ENCODE measurements around the gene C17orf50.
A peak's percentile ranks its signal among the peaks of the same experiment; 100 is the strongest.

C17orf50 gene

DNA sequence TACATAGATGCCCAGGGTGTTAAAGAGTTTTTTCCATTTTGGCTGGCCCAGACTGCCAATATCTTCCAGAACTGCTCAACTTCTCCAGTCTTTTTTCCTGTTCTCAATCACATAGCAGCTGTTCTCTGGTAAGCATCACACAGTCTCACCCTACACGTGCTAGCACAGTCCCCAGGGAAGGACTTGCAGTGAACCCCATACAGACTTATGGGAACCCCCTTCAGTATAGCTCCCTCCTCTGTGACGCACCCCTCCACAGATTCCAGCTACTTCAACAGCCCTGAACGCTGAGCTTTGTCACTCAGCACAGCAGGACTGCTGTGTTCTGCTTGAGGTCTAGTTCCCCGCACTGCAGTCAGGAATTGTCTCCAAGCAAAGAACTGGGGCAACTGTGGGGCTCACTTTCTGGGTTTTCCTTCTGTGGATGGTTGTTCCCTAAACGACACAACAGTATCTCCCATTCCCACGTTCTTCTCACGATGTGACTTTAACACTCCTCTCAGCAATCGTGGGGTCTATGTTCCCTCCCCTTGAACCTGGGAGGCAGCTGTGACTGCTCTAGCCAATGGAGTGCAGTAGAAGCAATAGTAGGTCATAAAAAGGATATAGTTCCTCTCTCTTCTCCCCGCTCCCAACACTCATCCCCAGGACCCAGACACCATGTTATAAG is 31.1 kb downstream of the C17orf50 start:
- no peak for DNase-seq

DNA sequence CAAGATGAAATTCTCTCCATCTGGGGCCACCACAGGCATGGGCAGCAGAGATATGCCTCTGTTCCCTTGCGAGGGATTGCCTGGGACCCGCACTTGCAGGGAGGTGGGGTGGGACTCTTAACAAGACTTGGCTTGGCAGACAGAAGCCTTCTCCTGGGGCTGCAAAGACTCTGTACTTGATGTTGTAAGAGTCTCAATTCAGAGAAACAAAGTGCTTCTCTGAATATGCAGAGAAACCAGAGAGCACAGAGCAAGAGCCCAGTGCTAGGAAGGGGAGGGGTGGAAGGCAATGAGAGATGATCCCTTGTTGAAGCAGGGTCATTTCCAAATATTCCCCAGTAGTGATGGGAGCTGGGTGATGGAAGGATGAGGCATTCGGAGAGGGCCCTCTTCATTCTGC is 32.6 kb downstream of the C17orf50 start:
- no peak for DNase-seq

DNA sequence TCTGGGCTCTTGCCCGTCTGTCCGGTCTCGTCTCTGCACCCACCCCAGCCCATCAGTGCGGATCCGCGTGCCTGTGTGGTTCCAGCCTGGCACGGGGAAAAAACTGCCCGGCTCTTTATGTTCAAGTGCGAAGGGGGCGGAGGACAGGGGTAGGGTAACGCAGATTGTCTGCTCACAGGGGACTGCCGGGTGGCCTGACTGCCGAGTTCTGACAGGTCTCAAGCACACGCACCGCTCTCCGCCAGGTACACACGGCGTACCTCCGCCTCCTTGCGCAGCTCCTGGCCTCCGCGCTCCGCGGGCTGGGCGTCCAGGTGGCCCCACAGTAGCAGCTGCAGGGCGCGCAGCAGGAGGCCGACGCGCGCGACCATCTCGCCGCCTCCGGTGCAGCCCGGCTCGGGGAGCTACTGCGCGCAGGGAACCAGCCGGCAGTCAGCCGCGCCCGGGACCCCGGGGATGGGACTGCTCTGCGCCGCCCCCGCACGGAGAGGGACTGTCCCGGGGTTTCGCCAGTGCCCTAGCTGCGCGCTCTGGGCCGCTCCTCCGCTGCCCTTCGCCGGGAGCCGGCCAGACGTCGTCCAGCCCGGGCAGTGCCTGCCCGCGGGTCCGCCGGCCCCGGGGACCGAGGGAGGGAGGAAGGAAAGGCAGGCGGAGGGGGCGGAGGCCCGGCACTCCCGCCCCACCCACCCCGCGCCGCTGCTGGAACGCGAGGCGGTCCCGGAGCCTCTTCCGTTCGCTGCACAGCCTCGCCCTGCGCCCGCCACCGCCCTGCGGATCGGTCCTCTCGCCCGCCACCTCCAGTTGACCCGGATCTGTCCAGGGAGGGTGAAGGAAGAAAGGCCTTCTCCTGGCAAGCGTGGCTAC is 34.6 kb downstream of the C17orf50 start, which contains the start of gene MMP28:
TSS of gene MMP28 (minus strand) at position 635 of the 864 bp plus-strand sequence. CDS start at position 371, 264 bp downstream.
- no peak for DNase-seq

DNA sequence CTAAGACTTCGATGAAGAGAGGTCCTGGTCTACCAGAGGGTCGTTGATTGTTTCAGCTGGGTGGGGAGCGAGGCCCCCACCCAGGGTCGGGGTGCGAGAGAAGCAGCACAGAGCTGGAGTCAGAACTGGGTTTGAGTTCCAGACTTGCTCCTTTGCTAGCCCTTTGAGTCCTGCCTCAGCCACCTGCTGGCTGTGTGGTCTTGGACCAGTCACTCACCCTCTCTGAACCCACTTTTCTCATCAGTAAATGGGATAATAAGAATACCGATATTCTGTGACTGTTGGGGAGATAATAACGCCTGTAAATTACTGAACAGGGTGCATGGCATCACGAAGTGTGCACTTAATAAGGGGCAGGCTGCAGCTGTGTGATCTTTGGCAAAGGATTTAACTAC is 35.2 kb downstream of the C17orf50 start:
- DNase-seq = no peak

DNA sequence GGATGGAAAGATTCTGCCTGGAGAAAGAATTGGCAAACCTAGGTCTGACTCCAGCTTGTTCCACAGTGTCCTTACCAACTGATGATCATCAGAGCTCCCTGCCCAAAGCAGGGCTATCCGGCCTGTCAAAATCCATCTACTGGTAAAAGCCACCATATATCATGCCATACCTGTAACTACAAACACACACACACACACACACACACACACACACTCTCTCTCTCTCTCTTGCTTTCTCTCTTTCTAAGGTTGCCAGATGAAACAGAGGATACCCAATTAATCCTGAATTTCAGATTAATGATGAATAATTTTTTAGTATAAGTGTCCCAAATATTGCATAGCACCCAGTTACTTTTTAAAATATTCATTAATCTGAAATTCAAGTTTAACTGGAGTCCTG is 36.3 kb downstream of the C17orf50 start:
- no peak for DNase-seq

DNA sequence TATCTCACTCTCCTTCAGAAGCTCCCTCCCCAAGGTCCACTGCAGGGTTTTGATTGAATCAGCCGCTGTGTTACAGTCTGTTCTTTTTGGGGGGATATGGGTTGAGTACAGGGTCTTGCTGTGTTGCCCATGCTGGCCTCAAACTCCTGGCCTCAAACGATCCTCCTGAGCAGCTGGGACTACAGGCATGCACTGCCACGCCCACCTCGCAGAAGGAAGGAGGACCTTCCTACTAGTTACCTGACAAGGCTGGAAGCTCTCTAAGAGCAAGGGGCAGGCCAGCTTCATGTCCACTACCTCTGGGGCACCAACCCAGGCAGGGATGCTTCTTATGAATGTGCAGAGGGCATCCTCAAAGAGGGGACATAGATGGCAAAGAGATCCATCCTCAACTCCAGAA is 36.7 kb downstream of the C17orf50 start:
- no peak for DNase-seq

DNA sequence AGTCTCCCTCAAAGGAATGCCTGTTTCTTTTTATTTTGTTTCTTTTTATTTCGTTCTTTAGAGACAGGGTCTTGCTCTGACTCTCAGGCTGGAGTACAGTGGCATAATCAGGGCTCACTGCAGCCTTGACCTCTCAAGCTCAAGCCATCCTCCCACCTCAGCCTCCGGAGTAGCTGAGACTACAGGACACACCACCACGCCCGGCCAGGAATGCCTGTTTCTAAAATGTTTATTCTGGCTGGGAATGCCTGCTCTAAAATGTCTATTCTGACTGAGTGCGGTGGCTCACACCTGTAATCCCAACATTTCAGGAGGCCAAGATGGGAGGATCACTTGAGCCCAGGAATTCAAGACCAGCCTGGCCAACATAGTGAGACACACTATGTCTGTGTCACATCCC is 37.2 kb downstream of the C17orf50 start:
- DNase-seq = no peak

- DNase-seq = no peak
These were observed 39.3 kb downstream of the C17orf50 start for GRCh38 chr17:35799942-35800341.

- peak in 1 of 2 donors; percentile 98 for DNase-seq
These were observed 41.0 kb downstream of the C17orf50 start for GRCh38 chr17:35801583-35802224.

DNA sequence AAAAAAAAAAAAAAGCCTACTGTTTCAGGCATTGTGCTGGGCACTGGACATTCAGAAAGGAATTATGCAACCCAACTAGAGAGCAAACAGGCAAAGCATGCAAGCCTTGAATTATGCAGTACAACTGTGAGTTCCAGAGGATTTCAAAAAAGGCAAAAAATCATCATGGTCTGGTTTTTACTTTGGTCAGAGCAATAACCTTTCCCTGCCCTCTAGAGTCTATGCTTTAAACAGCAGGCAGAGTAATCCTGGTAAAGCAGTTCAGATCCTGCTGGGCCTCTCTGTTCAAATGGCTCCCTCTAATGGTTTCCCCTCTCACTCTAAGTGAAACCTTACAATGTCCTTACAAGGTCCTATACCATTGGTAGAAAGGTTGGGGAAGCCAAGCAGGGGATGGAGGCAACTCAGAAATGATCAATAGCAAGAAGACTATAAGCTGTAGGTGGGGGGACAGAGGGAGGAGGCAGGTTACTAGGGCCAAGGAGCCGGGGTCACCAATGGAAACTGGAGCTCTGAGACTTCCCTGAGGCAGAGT is 44.0 kb downstream of the C17orf50 start:
- peak in 1 of 2 donors; percentile 91 for DNase-seq

DNA sequence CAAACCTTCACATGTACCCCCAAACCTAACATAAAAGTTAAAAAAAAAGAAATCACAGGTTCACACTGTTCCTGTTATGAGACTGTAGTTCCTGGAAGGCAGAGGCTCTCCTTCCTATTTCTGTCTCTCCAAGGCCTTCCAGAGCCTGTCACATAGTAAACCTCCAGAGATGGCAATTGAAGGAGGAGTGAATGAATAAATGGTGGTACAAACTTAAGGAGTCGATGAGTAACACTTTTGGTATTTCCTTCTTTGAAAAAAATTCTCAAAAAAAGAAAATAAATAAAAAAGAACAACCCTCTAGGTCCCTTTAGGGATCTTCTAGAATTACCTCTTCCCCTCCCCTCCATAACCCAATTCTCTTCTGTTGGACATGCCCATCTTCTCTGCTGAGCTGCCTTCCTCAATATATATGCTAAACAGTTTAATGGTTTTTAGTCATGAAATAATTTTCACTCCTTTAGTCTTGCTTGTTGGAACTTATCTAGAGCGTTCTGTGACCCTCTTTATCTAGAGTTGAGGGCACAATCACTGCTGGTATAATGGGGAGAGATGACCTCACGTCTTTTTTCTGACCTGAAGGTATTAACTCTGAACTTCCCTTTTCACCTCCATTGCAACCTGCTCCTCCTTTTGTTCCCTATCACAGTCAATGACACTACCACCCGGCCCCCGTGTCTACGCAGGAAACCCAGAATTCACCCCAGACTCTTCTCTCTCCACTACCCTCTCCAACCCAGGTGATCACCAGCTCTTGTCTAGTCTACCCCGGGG is 46.9 kb downstream of the C17orf50 start:
- no peak for DNase-seq

- DNase-seq = no peak
These were observed 47.7 kb downstream of the C17orf50 start for GRCh38 chr17:35808240-35808961.

DNA sequence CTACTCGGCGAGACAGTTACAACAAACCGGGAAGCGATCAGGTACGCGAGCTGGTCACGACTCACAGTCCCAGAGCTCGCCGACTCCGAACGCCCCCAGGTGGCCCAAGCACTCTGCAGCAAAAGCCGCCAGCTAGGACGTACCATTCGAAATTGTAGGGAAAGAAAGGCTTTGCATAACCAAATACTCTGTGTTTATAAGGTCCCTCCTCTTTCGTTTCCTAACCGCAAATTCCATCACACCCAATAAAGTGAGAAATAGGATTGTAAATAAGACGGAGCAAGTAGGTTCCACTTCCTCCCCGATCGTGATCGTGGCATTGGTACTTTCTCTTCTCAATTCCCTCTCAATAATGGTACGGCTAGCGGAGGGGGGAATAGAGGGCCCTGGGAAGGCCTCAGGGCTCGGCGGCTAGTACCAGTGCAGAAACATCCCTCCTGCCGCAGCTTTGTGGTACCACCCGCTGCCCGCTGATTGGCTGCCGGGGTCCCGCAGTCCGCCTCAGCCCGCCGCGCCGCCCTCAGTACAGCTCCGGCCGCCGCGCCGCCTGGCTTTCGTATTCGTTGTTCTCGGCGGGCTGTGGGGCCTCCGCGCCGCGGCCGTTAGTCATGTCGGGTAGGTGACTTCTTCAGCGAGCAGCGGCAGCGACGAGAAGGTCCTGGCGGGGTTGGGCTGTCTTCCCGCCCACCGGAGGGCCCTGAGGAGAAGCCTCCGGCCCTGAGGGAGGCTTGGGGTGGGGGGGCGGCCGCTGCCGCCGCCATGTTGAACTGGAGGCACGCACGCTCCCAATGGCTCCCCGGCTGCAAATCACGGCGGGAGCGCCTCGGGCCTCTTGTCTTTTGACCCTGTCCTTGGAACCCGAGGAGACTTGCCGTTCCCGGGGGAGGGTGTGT is 48.5 kb downstream of the C17orf50 start, which contains the start of gene TAF15:
TSS of gene TAF15 (plus strand) at position 523 of the 893 bp plus-strand sequence. CDS start at position 609, 86 bp downstream.
- peak; percentile 74 to 97 for DNase-seq

GRCh38 chr17:35809855-35810461 is 49.3 kb downstream of the C17orf50 start:
- DNase-seq = no peak

- DNase-seq = no peak
These were observed 51.1 kb downstream of the C17orf50 start for GRCh38 chr17:35811759-35812158.

DNA sequence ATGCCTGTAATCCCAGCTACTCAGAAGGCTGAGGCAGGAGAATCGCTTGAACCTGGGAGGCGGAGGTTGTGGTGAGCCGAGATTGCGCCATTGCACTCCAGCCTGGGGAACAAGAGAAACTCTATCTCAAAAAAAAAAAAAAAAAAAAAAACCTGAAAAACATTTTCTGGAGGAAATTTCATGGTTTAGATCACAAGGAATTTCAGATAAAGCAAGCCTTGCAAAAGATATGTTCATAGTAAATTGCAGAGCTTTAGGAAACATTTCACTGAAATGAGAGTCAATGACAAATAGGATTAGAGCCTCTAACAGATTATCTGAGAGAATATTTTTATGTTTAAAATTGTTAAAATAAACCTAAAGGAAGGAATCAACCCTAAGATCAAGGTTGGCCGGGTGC is 51.8 kb downstream of the C17orf50 start:
- no peak for DNase-seq

Data from bone marrow (tissue), 2 donors.